ENCODE data around the gene LYZL4.

Gene LYZL4

GRCh38 chr3:42450567-42450966, 40.2 kb upstream of the LYZL4 start:
- DNase-seq (ENCODE audit: extremely low read depth, insufficient read length): no peak
- TF ChIP-seq, protein P1, sequence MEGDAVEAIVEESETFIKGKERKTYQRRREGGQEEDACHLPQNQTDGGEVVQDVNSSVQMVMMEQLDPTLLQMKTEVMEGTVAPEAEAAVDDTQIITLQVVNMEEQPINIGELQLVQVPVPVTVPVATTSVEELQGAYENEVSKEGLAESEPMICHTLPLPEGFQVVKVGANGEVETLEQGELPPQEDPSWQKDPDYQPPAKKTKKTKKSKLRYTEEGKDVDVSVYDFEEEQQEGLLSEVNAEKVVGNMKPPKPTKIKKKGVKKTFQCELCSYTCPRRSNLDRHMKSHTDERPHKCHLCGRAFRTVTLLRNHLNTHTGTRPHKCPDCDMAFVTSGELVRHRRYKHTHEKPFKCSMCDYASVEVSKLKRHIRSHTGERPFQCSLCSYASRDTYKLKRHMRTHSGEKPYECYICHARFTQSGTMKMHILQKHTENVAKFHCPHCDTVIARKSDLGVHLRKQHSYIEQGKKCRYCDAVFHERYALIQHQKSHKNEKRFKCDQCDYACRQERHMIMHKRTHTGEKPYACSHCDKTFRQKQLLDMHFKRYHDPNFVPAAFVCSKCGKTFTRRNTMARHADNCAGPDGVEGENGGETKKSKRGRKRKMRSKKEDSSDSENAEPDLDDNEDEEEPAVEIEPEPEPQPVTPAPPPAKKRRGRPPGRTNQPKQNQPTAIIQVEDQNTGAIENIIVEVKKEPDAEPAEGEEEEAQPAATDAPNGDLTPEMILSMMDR (IDR thresholded peaks at IDR 0.05; ENCODE audit: insufficient read depth, low read length, poor library complexity, severe bottlenecking): no peak
- Histone ChIP-seq H3K4me3 (replicated peaks; ENCODE audit: low read depth, low read length) (no peak overlapping the region), H3K27me3 (replicated peaks; ENCODE audit: control insufficient read depth, insufficient read depth, low read length) (no peaks in the 10 kb centered on the region), H3K36me3 (ENCODE audit: control insufficient read depth, insufficient read depth, low read length) (no peaks in the 10 kb centered on the region)

- no peak for DNase-seq (ENCODE audit: extremely low read depth, insufficient read length)
- H3K27me3 ChIP-seq (replicated peaks; ENCODE audit: control insufficient read depth, insufficient read depth, low read length): no peaks in the 10 kb centered on the region
- TF ChIP-seq, protein P1 (IDR thresholded peaks at IDR 0.05; ENCODE audit: insufficient read depth, low read length, poor library complexity, severe bottlenecking): no peak
Measured at GRCh38 chr3:42447481-42447880, 37.1 kb upstream of the LYZL4 start.

GRCh38 chr3:42446111-42447050, 36.0 kb upstream of the LYZL4 start:
- H3K27me3 ChIP-seq (replicated peaks; ENCODE audit: control insufficient read depth, insufficient read depth, low read length): no peaks in the 10 kb centered on the region
- H3K36me3 ChIP-seq (ENCODE audit: control insufficient read depth, insufficient read depth, low read length): no peaks in the 10 kb centered on the region
- no peak overlapping the region for H3K4me3 ChIP-seq (replicated peaks; ENCODE audit: low read depth, low read length)
- TF ChIP-seq, protein P1 (IDR thresholded peaks at IDR 0.05; ENCODE audit: insufficient read depth, low read length, poor library complexity, severe bottlenecking): no peak
- DNase-seq (ENCODE audit: extremely low read depth, insufficient read length): no peak

More at GRCh38 chr3:42447481-42447880, 37.1 kb upstream of the LYZL4 start:
- Histone ChIP-seq H3K36me3 (ENCODE audit: control insufficient read depth, insufficient read depth, low read length) (no peaks in the 10 kb centered on the region), H3K4me3 (replicated peaks; ENCODE audit: low read depth, low read length) (no peak overlapping the region)

GRCh38 chr3:42443819-42444436, 33.5 kb upstream of the LYZL4 start:
- H3K36me3 ChIP-seq (ENCODE audit: control insufficient read depth, insufficient read depth, low read length): no peaks in the 10 kb centered on the region
- H3K27me3 ChIP-seq (replicated peaks; ENCODE audit: control insufficient read depth, insufficient read depth, low read length): no peaks in the 10 kb centered on the region
- TF ChIP-seq, protein P1 (IDR thresholded peaks at IDR 0.05; ENCODE audit: insufficient read depth, low read length, poor library complexity, severe bottlenecking): peak; percentile 94
- DNase-seq (ENCODE audit: extremely low read depth, insufficient read length): peak; percentile 39
- H3K4me3 ChIP-seq (replicated peaks; ENCODE audit: low read depth, low read length): no peak overlapping the region

DNA sequence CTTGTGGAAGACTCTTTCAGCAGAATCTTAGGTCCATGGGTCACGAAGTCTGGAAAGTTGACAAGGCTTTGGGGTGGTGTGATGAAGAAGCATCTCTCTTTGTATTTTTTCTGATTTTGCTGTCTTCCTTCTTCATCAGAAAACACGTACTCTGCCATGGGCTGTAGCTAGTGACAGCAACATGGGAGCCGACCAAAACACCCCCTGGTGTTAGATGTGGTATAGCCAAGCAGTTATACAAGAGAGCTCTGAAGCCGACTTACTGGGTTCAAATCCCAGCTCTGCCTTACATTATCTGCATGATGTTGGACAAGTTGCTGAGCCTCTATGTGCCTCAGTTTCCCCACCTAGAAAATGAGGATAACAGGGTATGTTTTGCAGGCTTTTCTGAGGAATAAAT, 32.9 kb upstream of the LYZL4 start:
- H3K36me3 ChIP-seq (ENCODE audit: control insufficient read depth, insufficient read depth, low read length): no peaks in the 10 kb centered on the region
- TF ChIP-seq, protein P1 (IDR thresholded peaks at IDR 0.05; ENCODE audit: insufficient read depth, low read length, poor library complexity, severe bottlenecking): no peak
- no peaks in the 10 kb centered on the region for H3K27me3 ChIP-seq (replicated peaks; ENCODE audit: control insufficient read depth, insufficient read depth, low read length)
- no peak for DNase-seq (ENCODE audit: extremely low read depth, insufficient read length)
- H3K4me3 ChIP-seq (replicated peaks; ENCODE audit: low read depth, low read length): no peak overlapping the region

Data from GM06990 (cell line).